OCI-LY1 (cell line): ENCODE results near the gene TMEM218.

Experiments
- EZH2 ChIP-seq: fragments of 200-600 bp; sonication (generic), shearing (Covaris generic); IDR thresholded peaks from 2 replicates; pipeline ENCODE4 v1.8.0; 2017; ENCODE audit warnings: borderline replicate concordance, mixed run types, mild to moderate bottlenecking, antibody characterized with exemption, low read length, moderate library complexity, mixed read lengths
- TF ChIP-seq, protein P1 (sequence below): fragments of 200-600 bp; sonication (generic), shearing (Covaris generic); IDR thresholded peaks from 2 replicates; pipeline ENCODE4 v1.5.1; 2017; ENCODE audit warnings: mild to moderate bottlenecking, antibody characterized with exemption, low read length, moderate library complexity, mixed read lengths

DNA sequence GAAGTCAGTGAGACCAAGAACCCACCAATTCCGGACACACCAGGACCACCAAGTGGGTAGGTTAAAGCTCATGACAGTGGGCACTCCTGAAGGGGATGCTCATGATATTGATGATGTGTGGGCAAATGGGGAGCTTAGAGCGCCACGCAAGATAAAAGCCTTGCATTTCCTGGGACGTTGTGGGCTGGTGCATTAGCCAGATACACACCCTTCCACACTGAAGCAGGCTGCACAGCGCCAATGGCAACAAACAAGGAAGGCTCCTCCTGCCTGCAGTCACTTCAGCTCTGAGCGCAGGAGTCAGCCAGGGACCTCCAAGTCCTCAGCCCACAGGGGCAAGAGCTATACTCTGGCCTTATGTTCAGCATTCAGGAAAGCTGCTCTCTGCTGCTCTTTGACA lies 20.6 kb downstream of the TMEM218 start:
- TF ChIP-seq, protein P1, sequence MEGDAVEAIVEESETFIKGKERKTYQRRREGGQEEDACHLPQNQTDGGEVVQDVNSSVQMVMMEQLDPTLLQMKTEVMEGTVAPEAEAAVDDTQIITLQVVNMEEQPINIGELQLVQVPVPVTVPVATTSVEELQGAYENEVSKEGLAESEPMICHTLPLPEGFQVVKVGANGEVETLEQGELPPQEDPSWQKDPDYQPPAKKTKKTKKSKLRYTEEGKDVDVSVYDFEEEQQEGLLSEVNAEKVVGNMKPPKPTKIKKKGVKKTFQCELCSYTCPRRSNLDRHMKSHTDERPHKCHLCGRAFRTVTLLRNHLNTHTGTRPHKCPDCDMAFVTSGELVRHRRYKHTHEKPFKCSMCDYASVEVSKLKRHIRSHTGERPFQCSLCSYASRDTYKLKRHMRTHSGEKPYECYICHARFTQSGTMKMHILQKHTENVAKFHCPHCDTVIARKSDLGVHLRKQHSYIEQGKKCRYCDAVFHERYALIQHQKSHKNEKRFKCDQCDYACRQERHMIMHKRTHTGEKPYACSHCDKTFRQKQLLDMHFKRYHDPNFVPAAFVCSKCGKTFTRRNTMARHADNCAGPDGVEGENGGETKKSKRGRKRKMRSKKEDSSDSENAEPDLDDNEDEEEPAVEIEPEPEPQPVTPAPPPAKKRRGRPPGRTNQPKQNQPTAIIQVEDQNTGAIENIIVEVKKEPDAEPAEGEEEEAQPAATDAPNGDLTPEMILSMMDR, result no peak
- no peak for TF ChIP-seq EZH2
